GM18508 (cell line): ENCODE data around the gene KRTAP16-1.

Source experiments
- ATAC-seq: cut with Tn5 transposase; IDR thresholded peaks from one replicate; pipeline ENCODE4 v1.9.1; 2021; ENCODE audit warnings: moderate number of reproducible peaks; ENCODE audit not compliant: insufficient read depth, unreplicated experiment

The KRTAP16-1 gene

GRCh38 chr17:41332239-41332638 lies 23.1 kb upstream of the KRTAP16-1 start:
- no peak for ATAC-seq

- no peak for ATAC-seq
These were observed 22.5 kb upstream of the KRTAP16-1 start for GRCh38 chr17:41331606-41332005.

GRCh38 chr17:41329279-41329948 lies 20.3 kb upstream of the KRTAP16-1 start:
- no peak for ATAC-seq

- ATAC-seq = no peak
These were observed 19.1 kb upstream of the KRTAP16-1 start for GRCh38 chr17:41328207-41328606.

- no peak for ATAC-seq
These were observed 18.5 kb upstream of the KRTAP16-1 start for GRCh38 chr17:41327411-41328120.

GRCh38 chr17:41326173-41327145 lies 17.4 kb upstream of the KRTAP16-1 start:
- ATAC-seq = no peak

- no peak for ATAC-seq
These were observed 16.5 kb upstream of the KRTAP16-1 start for GRCh38 chr17:41325611-41326010.

- ATAC-seq = no peak
These were observed 16.0 kb upstream of the KRTAP16-1 start for GRCh38 chr17:41325126-41325525.

GRCh38 chr17:41324180-41325075 lies 15.3 kb upstream of the KRTAP16-1 start:
- ATAC-seq = no peak

GRCh38 chr17:41322903-41323895 lies 14.1 kb upstream of the KRTAP16-1 start:
- ATAC-seq = no peak

GRCh38 chr17:41322094-41322902 lies 13.2 kb upstream of the KRTAP16-1 start:
- ATAC-seq = no peak

- no peak for ATAC-seq
These were observed 9.1 kb upstream of the KRTAP16-1 start for GRCh38 chr17:41318231-41318630.

GRCh38 chr17:41315814-41316445 lies 6.8 kb upstream of the KRTAP16-1 start:
- no peak for ATAC-seq

- no peak for ATAC-seq
These were observed 6.2 kb upstream of the KRTAP16-1 start, which contains the start of gene KRTAP17-1 for GRCh38 chr17:41315204-41315794. Gene KRTAP17-1, minus strand, starts transcription at chr17:41315710. Its CDS starts 60 bp downstream, at chr17:41315650.

GRCh38 chr17:41311111-41311510 lies 2.0 kb upstream of the KRTAP16-1 start:
- no peak for ATAC-seq

GRCh38 chr17:41308251-41308917 lies 725 bp downstream of the KRTAP16-1 start:
- ATAC-seq = no peak
